Esophagus muscularis mucosa (tissue), 4 donors: ENCODE data around the gene KHSRP. TPM values are rescaled to one million over a fixed set of nuclear protein-coding genes. Genes with fewer than 3 reads are reported as not detected.

ENCODE experiments used
- DNase-seq: peaks from one replicate; pipeline ENCODE4 v3.0.0-alpha.2; 2017; ENCODE audit errors: extremely low spot score
- H3K27ac ChIP-seq, 4 donors: fragments of 200-600 bp; sonication (generic); replicated peaks in 1 of 4; 1 replicate in 3 of 4; 2 replicates in 1 of 4; pipeline ENCODE4 v1.5.1; 2016 to 2019; ENCODE audit warnings: mild to moderate bottlenecking in 1 of 4
- H3K27me3 ChIP-seq, 4 donors: fragments of 200-600 bp; sonication (generic); one replicate each; pipeline versions ENCODE4 v1.5.1 to v1.6.0; 2016 to 2019
- H3K36me3 ChIP-seq, 4 donors: fragments of 200-600 bp; sonication (generic); one replicate each; pipeline ENCODE4 v1.5.1; 2016 to 2019
- H3K4me1 ChIP-seq, 4 donors: fragments of 200-600 bp; sonication (generic); one replicate each; pipeline ENCODE4 v1.5.1; 2016 to 2019
- H3K4me3 ChIP-seq, 4 donors: fragments of 200-600 bp; sonication (generic); 1 replicate in 2 of 4; 2 replicates in 2 of 4; pipeline ENCODE4 v1.5.1; 2016 to 2019; ENCODE audit warnings: mild to moderate bottlenecking in 4 of 4, moderate library complexity in 1 of 4
- H3K9me3 ChIP-seq, 4 donors: fragments of 200-600 bp; sonication (generic); 1 replicate in 3 of 4; 2 replicates in 1 of 4; pipeline ENCODE4 v1.5.1; 2016 to 2019
- CTCF ChIP-seq, 3 experiments: fragments of 200-600 bp in 2 of 3; fragments of 450-650 bp in 1 of 3; sonication (generic) in 2 of 3; IDR thresholded peaks; one replicate each; pipeline ENCODE4 v1.5.1; 2017 to 2019; ENCODE audit warnings: antibody characterized with exemption in 3 of 3, mild to moderate bottlenecking in 2 of 3, moderate library complexity in 1 of 3
- EP300 ChIP-seq: sonication (generic); formaldehyde crosslinking; IDR thresholded peaks from one replicate; pipeline ENCODE4 v1.6.1; 2017; ENCODE audit warnings: antibody characterized with exemption
- POLR2A ChIP-seq: fragments of 450-650 bp; IDR thresholded peaks from one replicate; pipeline ENCODE4 v1.6.1; 2017; ENCODE audit warnings: antibody characterized with exemption, moderate library complexity, mild to moderate bottlenecking, low read depth
- POLR2AphosphoS5 ChIP-seq, 2 donors: sonication (generic); formaldehyde crosslinking; IDR thresholded peaks; one replicate each; pipeline ENCODE4 v1.6.1; 2017; ENCODE audit warnings: antibody characterized with exemption in 2 of 2
- WGBS: methylation state at CpG from one replicate; pipeline ENCODE4 v1.1.5; 2018; 5-methylcytosine and 5-hydroxymethylcytosine counted together
- intact Hi-C: fragments of 100-400 bp; cut with DNase I; formaldehyde crosslinking; loops from one replicate; pipeline ENCODE4 v1.15.1; 2023
- total RNA-seq, 4 donors: library from RNA; depleted of rRNA; stranded (reverse); fragments of >200 nt; gene quantifications; one replicate each; pipeline versions ENCODE4 v1.1.0 to v1.2.1, GENCODE V29; 2016

KHSRP gene
- total RNA-seq, 4 donors from 2014 or later: 105 to 202 (median 148) TPM

- peak overlapping the region; percentile 74 to 91 (median 88) for H3K27ac ChIP-seq
- intact Hi-C loops: no loop called here
- H3K4me1 ChIP-seq: peaks cover 11 to 29% (median 24%) of the 10 kb centered on the region in 4 donors
- peak overlapping the region; percentile 66 to 97 (median 90) for H3K4me3 ChIP-seq
- H3K36me3 ChIP-seq: peaks cover 17 to 38% (median 28%) of the 10 kb centered on the region in 4 donors
- DNase-seq: no peak
- 33% methylated on average over 16 of the region's 16 CpGs for WGBS
- H3K9me3 ChIP-seq: peaks cover 0 to 8% (median 8%) of the 10 kb centered on the region in 4 donors
- peak; percentile 36 to 42 for TF ChIP-seq POLR2AphosphoS5 (IDR thresholded peaks at IDR 0.05)
- no peak for TF ChIP-seq POLR2A
- peaks cover 0 to 17% (median 3%) of the 10 kb centered on the region in 4 donors for H3K27me3 ChIP-seq
Measured at GRCh38 chr19:6458695-6459261, 34.2 kb upstream of the KHSRP start.

- Histone ChIP-seq H3K27me3 (peaks cover 0 to 10% (median 0%) of the 10 kb centered on the region in 4 donors), H3K4me3 (peak overlapping the region; percentile 66 to 97 (median 90)), H3K36me3 (peaks cover 22 to 44% (median 35%) of the 10 kb centered on the region in 4 donors), H3K27ac (peak overlapping the region; percentile 74 to 91 (median 88)), H3K4me1 (peaks cover 11 to 28% (median 24%) of the 10 kb centered on the region in 4 donors), H3K9me3 (peaks cover 0 to 13% (median 11%) of the 10 kb centered on the region in 4 donors)
- intact Hi-C loops: no loop called here
- no peak for TF ChIP-seq CTCF (IDR thresholded peaks at IDR 0.05)
- TF ChIP-seq POLR2A: no peak
- TF ChIP-seq POLR2AphosphoS5 (IDR thresholded peaks at IDR 0.05): no peak
- no peak for TF ChIP-seq EP300
- DNase-seq: no peak
- 72% methylated on average over 16 of the region's 17 CpGs for WGBS
Measured at GRCh38 chr19:6457958-6458694, 33.5 kb upstream of the KHSRP start.

GRCh38 chr19:6455924-6456323 lies 31.3 kb upstream of the KHSRP start:
- 99% methylated on average over 14 of the region's 15 CpGs for WGBS
- intact Hi-C loops: no loop called here
- H3K4me3 ChIP-seq: no peak overlapping the region
- no peak for DNase-seq
- H3K36me3 ChIP-seq: peaks cover 34 to 64% (median 53%) of the 10 kb centered on the region in 4 donors
- TF ChIP-seq EP300: no peak
- no peak for TF ChIP-seq CTCF (IDR thresholded peaks at IDR 0.05)
- no peak for TF ChIP-seq POLR2AphosphoS5 (IDR thresholded peaks at IDR 0.05)
- no peak for TF ChIP-seq POLR2A
- no peak overlapping the region for H3K27ac ChIP-seq
- no peaks in the 10 kb centered on the region for H3K27me3 ChIP-seq
- peaks cover 0 to 13% (median 11%) of the 10 kb centered on the region in 4 donors for H3K9me3 ChIP-seq
- peaks cover 11 to 28% (median 24%) of the 10 kb centered on the region in 4 donors for H3K4me1 ChIP-seq

- TF ChIP-seq POLR2A (no peak), POLR2AphosphoS5 (IDR thresholded peaks at IDR 0.05) (no peak), CTCF (IDR thresholded peaks at IDR 0.05) (no peak), EP300 (no peak)
- Histone ChIP-seq H3K27me3 (no peaks in the 10 kb centered on the region), H3K9me3 (peaks cover 0 to 13% (median 11%) of the 10 kb centered on the region in 4 donors), H3K4me3 (no peak overlapping the region), H3K27ac (no peak overlapping the region), H3K4me1 (peaks cover 11 to 15% (median 15%) of the 10 kb centered on the region in 4 donors), H3K36me3 (peaks cover 34 to 83% (median 57%) of the 10 kb centered on the region in 4 donors)
- intact Hi-C loops: no loop called here
- DNase-seq: no peak
- 98% methylated on average over 8 of the region's 11 CpGs for WGBS
Measured at GRCh38 chr19:6453951-6454565, 29.4 kb upstream of the KHSRP start.

GRCh38 chr19:6452899-6453298 lies 28.3 kb upstream of the KHSRP start:
- no peak overlapping the region for H3K27ac ChIP-seq
- no peak for DNase-seq
- H3K27me3 ChIP-seq: no peaks in the 10 kb centered on the region
- intact Hi-C loops: no loop called here
- H3K4me1 ChIP-seq: peaks cover 2 to 4% (median 3%) of the 10 kb centered on the region in 4 donors
- H3K36me3 ChIP-seq: peaks cover 34 to 93% (median 57%) of the 10 kb centered on the region in 4 donors
- H3K4me3 ChIP-seq: no peak overlapping the region
- WGBS: 100% methylated on average over 2 of the region's 2 CpGs
- TF ChIP-seq EP300 (no peak), CTCF (IDR thresholded peaks at IDR 0.05) (no peak), POLR2AphosphoS5 (IDR thresholded peaks at IDR 0.05) (no peak), POLR2A (no peak)
- H3K9me3 ChIP-seq: peaks cover 0 to 13% (median 11%) of the 10 kb centered on the region in 4 donors
